ENCODE data around the gene CYP3A5. TPM values are rescaled to one million over a fixed set of nuclear protein-coding genes. Genes with fewer than 3 reads are reported as not detected.

CYP3A5 gene
- total and polyA plus RNA-seq, 9 of the 15 experiments (the other 6 are each of a cell fraction or from before 2014, with no cell fraction given): 0.73 to 2.8 (median 1.5) TPM

DNA sequence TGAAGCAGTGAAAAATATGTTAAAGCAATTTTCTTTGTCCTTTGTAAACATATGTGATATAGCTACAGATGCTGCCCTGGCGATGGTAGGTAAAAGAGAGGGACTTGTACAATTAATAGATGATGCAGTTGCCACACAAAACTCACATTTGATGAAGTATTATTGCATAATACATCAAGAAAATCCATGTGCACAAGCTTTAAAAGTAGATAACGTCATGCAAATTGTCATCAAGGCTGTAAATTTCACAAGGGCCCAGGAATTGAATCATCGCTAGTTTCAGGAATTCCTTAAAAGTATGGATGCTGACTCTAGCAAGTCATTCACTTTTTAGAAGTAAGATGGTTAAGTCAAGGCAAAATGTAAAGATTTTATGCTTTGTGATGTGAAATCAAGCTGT is 10.0 kb downstream of the CYP3A5 start (continued):
- TF ChIP-seq ZNF318 (IDR thresholded peaks at IDR 0.05; ENCODE audit: borderline replicate concordance in 1 of 2, low read depth in 1 of 2): peak in 1 of 2 experiments; percentile 57; a peak in 1 of 4 replicates
- peak; percentile 55; the same call in 1 of the 2 replicates for TF ChIP-seq TEAD4 (IDR thresholded peaks at IDR 0.05; ENCODE audit: low read length)
- no peak for TF ChIP-seq TEAD4 (CRISPR knock-in tag; IDR thresholded peaks at IDR 0.05; ENCODE audit: borderline replicate concordance)
- TF ChIP-seq GATAD2B (IDR thresholded peaks at IDR 0.05; ENCODE audit: borderline replicate concordance): no peak
- no peak for TF ChIP-seq RBM15 (IDR thresholded peaks at IDR 0.05; ENCODE audit: insufficient read depth, low read length)
- no peak for TF ChIP-seq DACH1 (IDR thresholded peaks at IDR 0.05; ENCODE audit: partially characterized antibody)
- peak; percentile 55 for TF ChIP-seq TCF3 (CRISPR knock-in tag; IDR thresholded peaks at IDR 0.05)
- TF ChIP-seq SMARCC2 (IDR thresholded peaks at IDR 0.05; ENCODE audit: low read depth): no peak
- TF ChIP-seq, protein P1, sequence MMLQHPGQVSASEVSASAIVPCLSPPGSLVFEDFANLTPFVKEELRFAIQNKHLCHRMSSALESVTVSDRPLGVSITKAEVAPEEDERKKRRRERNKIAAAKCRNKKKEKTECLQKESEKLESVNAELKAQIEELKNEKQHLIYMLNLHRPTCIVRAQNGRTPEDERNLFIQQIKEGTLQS (IDR thresholded peaks at IDR 0.05): peak; percentile 87
- TF ChIP-seq, protein P1 (CRISPR knock-in tag; conservative IDR thresholded peaks at IDR 0.05): no peak
- peak; percentile 67 for TF ChIP-seq ARID1B (IDR thresholded peaks at IDR 0.05)
- peak; percentile 91 for TF ChIP-seq CEBPB (tag; IDR thresholded peaks at IDR 0.05)
- no peak for TF ChIP-seq PCBP2 (IDR thresholded peaks at IDR 0.05; ENCODE audit: low read depth, low read length, poor library complexity, severe bottlenecking)

All from K562 (cell line).